SK-N-SH (cell line): Measurements from ENCODE around the gene KCNAB1. TPM values are rescaled to one million over a fixed set of nuclear protein-coding genes. Genes with fewer than 3 reads are reported as not detected.

Experiments
- CTCF ChIA-PET: fragments of 300-600, 350-600 bp; formaldehyde crosslinking; extraction: SDS; loops from one replicate; lab custom pipeline; 2021; lab: Yijun Ruan, JAX
- POLR2A ChIA-PET: fragments of 350-600 bp; sonication (Branson Sonifier 250); formaldehyde crosslinking; extraction: SDS; loops from one replicate; lab custom pipeline; 2020; ENCODE audit warnings: antibody characterized with exemption, inconsistent platforms; lab: Yijun Ruan, JAX
- DNase-seq: peaks from one replicate; pipeline ENCODE4 v3.0.0; 2012
- H2AFZ ChIP-seq: fragments of 200-600 bp; sonication (generic); 2 replicates; pipeline ENCODE4 v1.8.1; 2016; ENCODE audit warnings: antibody characterized with exemption, mild to moderate bottlenecking, low read depth
- H3F3A ChIP-seq: fragments of 200-600 bp; sonication (generic); replicated peaks from 2 replicates; pipeline ENCODE3; 2016; ENCODE audit warnings: antibody characterized with exemption, mild to moderate bottlenecking; ENCODE audit not compliant: insufficient read depth
- H3K27ac ChIP-seq, 2 experiments: fragments of 200-500 bp in 1 of 2; fragments of 200-600 bp in 1 of 2; sonication (Bioruptor generic) in 1 of 2; sonication (generic), shearing (Covaris generic) in 1 of 2; 2 replicates each; pipeline versions ENCODE4 v1.5.1 to v1.6.1; 2014 to 2016; ENCODE audit warnings: low read depth in 2 of 2, inconsistent platforms in 1 of 2, low read length in 1 of 2, mild to moderate bottlenecking in 1 of 2, mixed read lengths in 1 of 2
- H3K27me3 ChIP-seq: fragments of 200-600 bp; sonication (generic), shearing (Covaris generic); 2 replicates; pipeline ENCODE4 v1.6.1; 2016; ENCODE audit warnings: mixed run types; ENCODE audit not compliant: insufficient read depth
- H3K36me3 ChIP-seq, 2 experiments: fragments of 200-500 bp in 1 of 2; fragments of 200-600 bp in 1 of 2; sonication (Bioruptor generic) in 1 of 2; sonication (generic) in 1 of 2; replicated peaks in 1 of 2; 2 replicates each; pipeline versions ENCODE3 to v1.5.1; 2014 to 2016; ENCODE audit warnings: low read length in 1 of 2, mild to moderate bottlenecking in 1 of 2; ENCODE audit not compliant: insufficient read depth in 2 of 2, control insufficient read depth in 1 of 2
- H3K4me1 ChIP-seq, 2 experiments: fragments of 200-500 bp in 1 of 2; fragments of 200-600 bp in 1 of 2; sonication (Bioruptor generic) in 1 of 2; sonication (generic), shearing (Covaris generic) in 1 of 2; 2 replicates each; pipeline versions ENCODE4 v1.5.1 to v1.6.1; 2014 to 2016; ENCODE audit warnings: low read depth in 1 of 2, low read length in 1 of 2, mixed run types in 1 of 2; ENCODE audit not compliant: insufficient read depth in 2 of 2, control insufficient read depth in 1 of 2
- H3K4me2 ChIP-seq: fragments of 200-600 bp; sonication (generic), shearing (Covaris generic); 2 replicates; pipeline ENCODE4 v1.6.1; 2017; ENCODE audit warnings: mixed run types
- H3K4me3 ChIP-seq, 2 experiments: fragments of 200-500 bp in 1 of 2; fragments of 200-600 bp in 1 of 2; sonication (Bioruptor generic) in 1 of 2; sonication (generic), shearing (Covaris generic) in 1 of 2; 2 replicates each; pipeline versions ENCODE4 v1.5.1 to v1.8.1; 2014 to 2016; ENCODE audit warnings: low read depth in 2 of 2, inconsistent platforms in 1 of 2, low read length in 1 of 2, mild to moderate bottlenecking in 1 of 2, mixed read lengths in 1 of 2, moderate library complexity in 1 of 2
- H3K79me2 ChIP-seq: fragments of 200-600 bp; sonication (generic); 2 replicates; pipeline ENCODE4 v1.8.1; 2017; ENCODE audit warnings: mild to moderate bottlenecking; ENCODE audit not compliant: insufficient read depth
- H3K9ac ChIP-seq: fragments of 200-600 bp; sonication (generic); 2 replicates; pipeline ENCODE4 v1.6.1; 2017; ENCODE audit warnings: mixed run types
- H3K9me2 ChIP-seq: fragments of 200-600 bp; sonication (generic); 2 replicates; pipeline ENCODE4 v1.6.1; 2017; ENCODE audit warnings: mixed run types
- H3K9me3 ChIP-seq: fragments of 200-600 bp; sonication (generic); 2 replicates; pipeline ENCODE4 v1.6.1; 2017; ENCODE audit warnings: mixed run types, mild to moderate bottlenecking, moderate library complexity
- H4K20me1 ChIP-seq: fragments of 200-600 bp; sonication (generic); 2 replicates; pipeline ENCODE4 v1.6.1; 2017; ENCODE audit warnings: mild to moderate bottlenecking, mixed run types; ENCODE audit not compliant: insufficient read depth
- CHD2 ChIP-seq: fragments of 150-350 bp; IDR thresholded peaks from 2 replicates; pipeline ENCODE4 v1.6.1; 2018; ENCODE audit warnings: low read length; ENCODE audit not compliant: partially characterized antibody
- EP300 ChIP-seq, 2 experiments: IDR thresholded peaks; 2 replicates each; pipeline versions ENCODE4 v1.4.0 to v1.6.1; 2012; ENCODE audit warnings: borderline replicate concordance in 1 of 2, low read depth in 1 of 2, low read length in 1 of 2
- FOSL2 ChIP-seq: IDR thresholded peaks from 2 replicates; pipeline ENCODE4 v1.4.0; 2012; ENCODE audit warnings: low read depth, mild to moderate bottlenecking, moderate library complexity, borderline replicate concordance
- FOXJ3 ChIP-seq: sonication (generic); formaldehyde crosslinking; IDR thresholded peaks from 2 replicates; pipeline ENCODE4 v1.5.1; 2020; ENCODE audit warnings: mild to moderate bottlenecking, missing genetic modification reagents
- JUND ChIP-seq: IDR thresholded peaks from 2 replicates; pipeline ENCODE4 v1.4.0; 2012
- MAX ChIP-seq: IDR thresholded peaks from 2 replicates; pipeline ENCODE4 v1.4.0; 2012; ENCODE audit warnings: low read depth
- RCOR1 ChIP-seq: fragments of 150-350 bp; IDR thresholded peaks from 2 replicates; pipeline ENCODE4 v1.6.1; 2017; ENCODE audit warnings: antibody characterized with exemption, low read length
- RFX5 ChIP-seq: IDR thresholded peaks from 2 replicates; pipeline ENCODE4 v1.6.1; 2012; ENCODE audit warnings: mild to moderate bottlenecking, improper control_type of control experiment, low read length
- RXRA ChIP-seq: IDR thresholded peaks from 2 replicates; pipeline ENCODE4 v1.4.0; 2012; ENCODE audit warnings: low read depth, mild to moderate bottlenecking, borderline replicate concordance
- TAF1 ChIP-seq: IDR thresholded peaks from 2 replicates; pipeline ENCODE4 v1.6.1; 2012; ENCODE audit warnings: low read depth, mild to moderate bottlenecking, low read length, moderate library complexity, borderline replicate concordance
- TCF12 ChIP-seq: IDR thresholded peaks from 2 replicates; pipeline ENCODE4 v1.4.0; 2012
- TEAD4 ChIP-seq: IDR thresholded peaks from 2 replicates; pipeline ENCODE4 v1.4.0; 2012; ENCODE audit warnings: mild to moderate bottlenecking, borderline replicate concordance; ENCODE audit not compliant: insufficient read depth
- WGBS: methylation state at CpG from one replicate; pipeline ENCODE4 v1.1.6; 2017; ENCODE audit warnings: low lambda C conversion rate; 5-methylcytosine and 5-hydroxymethylcytosine counted together
- polyA plus RNA-seq, 3 experiments: library from polyadenylated mRNA; depleted of rRNA; stranded (reverse); fragments of >200 nt; gene quantifications; 2 replicates each; pipeline ENCODE4 v1.2.3, GENCODE V29; 2012
- TF ChIP-seq, protein P1 (sequence below): IDR thresholded peaks from 2 replicates; pipeline ENCODE4 v1.4.0; 2012; ENCODE audit warnings: low read depth, borderline replicate concordance
- TF ChIP-seq, protein P2 (sequence below): fragments of 200-600 bp; sonication (generic); IDR thresholded peaks from 2 replicates; pipeline ENCODE4 v1.6.1; 2017; ENCODE audit warnings: antibody characterized with exemption, mild to moderate bottlenecking, moderate library complexity
- TF ChIP-seq, protein P3 (sequence below): fragments of 150-350 bp; IDR thresholded peaks from 2 replicates; pipeline ENCODE4 v1.6.1; 2017; ENCODE audit warnings: antibody characterized with exemption, low read length, low read depth, borderline replicate concordance

Gene KCNAB1
- polyA plus RNA-seq, 1 of the 3 experiments (the other 2 are of a cell fraction), result 82.1 TPM

GRCh38 chr3:156456771-156457224 lies 336.4 kb downstream of the KCNAB1 start:
- 71% methylated on average over 4 of the region's 5 CpGs for WGBS
- TF ChIP-seq TCF12 (no peak), TEAD4 (no peak), TAF1 (no peak), MAX (no peak), RFX5 (no peak), RCOR1 (no peak), CHD2 (no peak), JUND (no peak), FOSL2 (no peak), EP300 (IDR thresholded peaks at IDR 0.05; ENCODE audit: borderline replicate concordance in 1 of 2, low read depth in 1 of 2, low read length in 1 of 2) (no peak), FOXJ3 (CRISPR knock-in tag) (no peak), RXRA (no peak)
- TF ChIP-seq, protein P1, sequence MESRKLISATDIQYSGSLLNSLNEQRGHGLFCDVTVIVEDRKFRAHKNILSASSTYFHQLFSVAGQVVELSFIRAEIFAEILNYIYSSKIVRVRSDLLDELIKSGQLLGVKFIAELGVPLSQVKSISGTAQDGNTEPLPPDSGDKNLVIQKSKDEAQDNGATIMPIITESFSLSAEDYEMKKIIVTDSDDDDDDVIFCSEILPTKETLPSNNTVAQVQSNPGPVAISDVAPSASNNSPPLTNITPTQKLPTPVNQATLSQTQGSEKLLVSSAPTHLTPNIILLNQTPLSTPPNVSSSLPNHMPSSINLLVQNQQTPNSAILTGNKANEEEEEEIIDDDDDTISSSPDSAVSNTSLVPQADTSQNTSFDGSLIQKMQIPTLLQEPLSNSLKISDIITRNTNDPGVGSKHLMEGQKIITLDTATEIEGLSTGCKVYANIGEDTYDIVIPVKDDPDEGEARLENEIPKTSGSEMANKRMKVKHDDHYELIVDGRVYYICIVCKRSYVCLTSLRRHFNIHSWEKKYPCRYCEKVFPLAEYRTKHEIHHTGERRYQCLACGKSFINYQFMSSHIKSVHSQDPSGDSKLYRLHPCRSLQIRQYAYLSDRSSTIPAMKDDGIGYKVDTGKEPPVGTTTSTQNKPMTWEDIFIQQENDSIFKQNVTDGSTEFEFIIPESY, result no peak
- TF ChIP-seq, protein P2, sequence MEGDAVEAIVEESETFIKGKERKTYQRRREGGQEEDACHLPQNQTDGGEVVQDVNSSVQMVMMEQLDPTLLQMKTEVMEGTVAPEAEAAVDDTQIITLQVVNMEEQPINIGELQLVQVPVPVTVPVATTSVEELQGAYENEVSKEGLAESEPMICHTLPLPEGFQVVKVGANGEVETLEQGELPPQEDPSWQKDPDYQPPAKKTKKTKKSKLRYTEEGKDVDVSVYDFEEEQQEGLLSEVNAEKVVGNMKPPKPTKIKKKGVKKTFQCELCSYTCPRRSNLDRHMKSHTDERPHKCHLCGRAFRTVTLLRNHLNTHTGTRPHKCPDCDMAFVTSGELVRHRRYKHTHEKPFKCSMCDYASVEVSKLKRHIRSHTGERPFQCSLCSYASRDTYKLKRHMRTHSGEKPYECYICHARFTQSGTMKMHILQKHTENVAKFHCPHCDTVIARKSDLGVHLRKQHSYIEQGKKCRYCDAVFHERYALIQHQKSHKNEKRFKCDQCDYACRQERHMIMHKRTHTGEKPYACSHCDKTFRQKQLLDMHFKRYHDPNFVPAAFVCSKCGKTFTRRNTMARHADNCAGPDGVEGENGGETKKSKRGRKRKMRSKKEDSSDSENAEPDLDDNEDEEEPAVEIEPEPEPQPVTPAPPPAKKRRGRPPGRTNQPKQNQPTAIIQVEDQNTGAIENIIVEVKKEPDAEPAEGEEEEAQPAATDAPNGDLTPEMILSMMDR, result no peak
- TF ChIP-seq, protein P3, sequence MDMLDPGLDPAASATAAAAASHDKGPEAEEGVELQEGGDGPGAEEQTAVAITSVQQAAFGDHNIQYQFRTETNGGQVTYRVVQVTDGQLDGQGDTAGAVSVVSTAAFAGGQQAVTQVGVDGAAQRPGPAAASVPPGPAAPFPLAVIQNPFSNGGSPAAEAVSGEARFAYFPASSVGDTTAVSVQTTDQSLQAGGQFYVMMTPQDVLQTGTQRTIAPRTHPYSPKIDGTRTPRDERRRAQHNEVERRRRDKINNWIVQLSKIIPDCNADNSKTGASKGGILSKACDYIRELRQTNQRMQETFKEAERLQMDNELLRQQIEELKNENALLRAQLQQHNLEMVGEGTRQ, result no peak
- peaks cover 13% of the 10 kb centered on the region for H3F3A ChIP-seq
- H3K79me2 ChIP-seq, result peaks cover 35% of the 10 kb centered on the region
- H3K4me2 ChIP-seq, result no peak overlapping the region
- peaks cover 3% of the 10 kb centered on the region; the same call in 1 of the 2 replicates for H4K20me1 ChIP-seq
- H3K27ac ChIP-seq, result no peak overlapping the region
- no peaks in the 10 kb centered on the region for H3K27me3 ChIP-seq
- H2AFZ ChIP-seq, result no peak overlapping the region
- no peak overlapping the region for H3K4me3 ChIP-seq
- POLR2A ChIA-PET, result no interaction called here
- CTCF ChIA-PET, result interaction anchor here (1.7 to 9.3 kb wide), 2 partner anchors 53 to 306 kb away, joined by 7 to 95 read pairs; no protein-coding TSS in a partner anchor
- H3K9ac ChIP-seq, result no peak overlapping the region
- peaks cover 0 to 9% of the 10 kb centered on the region in 2 experiments; a peak in 1 of 4 replicates for H3K4me1 ChIP-seq
- DNase-seq, result no peak
- H3K36me3 ChIP-seq, result peaks cover 44 to 67% of the 10 kb centered on the region in 2 experiments
- H3K9me3 ChIP-seq, result no peaks in the 10 kb centered on the region
- H3K9me2 ChIP-seq, result no peaks in the 10 kb centered on the region
